ENCODE measurements around the gene CCT6B. TPM values are rescaled to one million over a fixed set of nuclear protein-coding genes. Genes with fewer than 3 reads are reported as not detected.

CCT6B gene
- total and polyA plus RNA-seq, 12 donors: 2.1 to 14.3 (median 4.7) TPM

GRCh38 chr17:34917381-34917780 is 43.9 kb downstream of the CCT6B start:
- Histone ChIP-seq H3K27me3 (no peaks in the 10 kb centered on the region), H3K9me3 (replicated peaks in 1 of 3) (no peaks in the 10 kb centered on the region), H3K27ac (no peak overlapping the region), H3K36me3 (replicated peaks in 1 of 2) (no peaks in the 10 kb centered on the region), H3K4me1 (replicated peaks in 1 of 2) (no peaks in the 10 kb centered on the region), H3K4me3 (no peak overlapping the region)
- intact Hi-C loops (cut with DNase I): no loop called here
- TF ChIP-seq CTCF (IDR thresholded peaks at IDR 0.05) (no peak), POLR2A (IDR thresholded peaks at IDR 0.05) (no peak)
- 89 to 100% (median 90%) methylated on average over 1 of the region's 1 CpG for WGBS, 4 donors
- no peak for DNase-seq

- intact Hi-C loops (cut with DNase I): no loop called here
- WGBS, 4 donors: 72 to 91% (median 77%) methylated on average over 1 to 2 of the region's 2 CpGs
- TF ChIP-seq CTCF (IDR thresholded peaks at IDR 0.05): no peak
- no peak for TF ChIP-seq POLR2A (IDR thresholded peaks at IDR 0.05)
Observed at GRCh38 chr17:34916120-34916519, 45.1 kb downstream of the CCT6B start.

GRCh38 chr17:34913001-34913400 is 48.3 kb downstream of the CCT6B start:
- no peak for DNase-seq
- WGBS, 4 donors: 56 to 85% (median 72%) methylated on average over 1 of the region's 1 CpG

More at GRCh38 chr17:34916120-34916519, 45.1 kb downstream of the CCT6B start:
- H3K27me3 ChIP-seq: no peaks in the 10 kb centered on the region
- H3K36me3 ChIP-seq (replicated peaks in 1 of 2): no peaks in the 10 kb centered on the region
- H3K27ac ChIP-seq: no peak overlapping the region
- no peak overlapping the region for H3K4me3 ChIP-seq
- no peaks in the 10 kb centered on the region for H3K4me1 ChIP-seq (replicated peaks in 1 of 2)
- H3K9me3 ChIP-seq (replicated peaks in 1 of 3): no peaks in the 10 kb centered on the region
- no peak for DNase-seq

GRCh38 chr17:34909040-34909439 is 52.2 kb downstream of the CCT6B start:
- Histone ChIP-seq H3K9me3 (replicated peaks in 1 of 3) (no peaks in the 10 kb centered on the region), H3K4me1 (replicated peaks in 1 of 2) (no peaks in the 10 kb centered on the region), H3K27ac (no peak overlapping the region), H3K4me3 (no peak overlapping the region), H3K27me3 (no peaks in the 10 kb centered on the region), H3K36me3 (replicated peaks in 1 of 2) (no peaks in the 10 kb centered on the region)
- WGBS, 4 donors: 75 to 91% (median 87%) methylated on average over 5 of the region's 5 CpGs
- no peak for DNase-seq
- intact Hi-C loops (cut with DNase I): no loop called here
- no peak for TF ChIP-seq POLR2A (IDR thresholded peaks at IDR 0.05)
- no peak for TF ChIP-seq CTCF (IDR thresholded peaks at IDR 0.05)

More at GRCh38 chr17:34913001-34913400, 48.3 kb downstream of the CCT6B start:
- H3K9me3 ChIP-seq (replicated peaks in 1 of 3): no peaks in the 10 kb centered on the region
- intact Hi-C loops (cut with DNase I): no loop called here
- H3K4me3 ChIP-seq: no peak overlapping the region
- no peaks in the 10 kb centered on the region for H3K4me1 ChIP-seq (replicated peaks in 1 of 2)
- no peak overlapping the region for H3K27ac ChIP-seq
- no peaks in the 10 kb centered on the region for H3K36me3 ChIP-seq (replicated peaks in 1 of 2)
- TF ChIP-seq CTCF (IDR thresholded peaks at IDR 0.05) (no peak), POLR2A (IDR thresholded peaks at IDR 0.05) (no peak)
- no peaks in the 10 kb centered on the region for H3K27me3 ChIP-seq

Data from adrenal gland (tissue), 12 donors.